HT-29 (cell line): ENCODE measurements around the gene ZFYVE1. TPM values are rescaled to one million over a fixed set of nuclear protein-coding genes. Genes with fewer than 3 reads are reported as not detected.

Source experiments
- DNase-seq: peaks from one replicate; pipeline ENCODE4 v3.0.0-alpha.2; 2015; ENCODE audit warnings: low spot score
- small RNA-seq: library from RNA; depleted of rRNA; stranded (forward); fragments of <200 nt; gene quantifications from one replicate; pipeline ENCODE3, GENCODE V24; 2014
- total RNA-seq: library from RNA; depleted of rRNA; stranded (reverse); fragments of >200 nt; shearing (Covaris generic); gene quantifications from 2 replicates; pipeline ENCODE4 v1.2.3, GENCODE V29; 2014; rRNA removed

The ZFYVE1 gene
- total RNA-seq, 1 experiment from 2014 or later, result 1.1 TPM

DNA sequence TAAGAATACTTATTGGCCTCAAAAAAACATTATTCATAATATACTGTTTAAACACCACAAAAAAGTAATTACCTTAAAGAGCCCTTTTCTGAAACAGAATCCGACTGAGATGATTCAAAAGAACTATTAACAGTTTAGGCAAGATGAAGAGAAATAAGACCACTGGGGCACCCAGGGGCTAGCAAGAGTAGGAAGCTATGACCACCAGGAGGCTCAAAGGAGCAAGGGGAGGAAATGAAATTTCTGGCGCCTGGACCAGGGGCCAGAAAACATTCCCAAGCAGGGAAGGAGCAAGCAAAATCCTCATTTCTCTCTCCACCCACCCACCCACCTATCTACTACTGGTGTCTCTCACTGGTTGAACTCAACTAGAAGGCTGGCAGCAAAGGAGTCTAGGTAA, 106.9 kb downstream of the ZFYVE1 start:
- no peak for DNase-seq

Small RNA genes within 50 kb of the gene (small RNA-seq; reads per million reads assigned to genes)
- gene RN7SL586P, result not detected

Other genes starting within 250 kb of the ZFYVE1 start
- gene DPF3, start 133.0 kb downstream of the ZFYVE1 start, total RNA-seq, result not detected in 2 replicates
- 13.4 and 18.0 TPM in 2 replicates for gene DCAF4, start 100.6 kb downstream of the ZFYVE1 start, total RNA-seq
- 20.3 and 26.1 TPM in 2 replicates for gene RBM25, start 31.4 kb upstream of the ZFYVE1 start, total RNA-seq
- 16.4 and 23.2 TPM in 2 replicates for gene PSEN1, start 109.4 kb upstream of the ZFYVE1 start, total RNA-seq
- 0.13 and 0.25 TPM in 2 replicates for gene PAPLN, start 210.4 kb upstream of the ZFYVE1 start, total RNA-seq